Lower lobe of right lung (tissue), 2 donors: ENCODE results near the gene GUK1. TPM values are rescaled to one million over a fixed set of nuclear protein-coding genes. Genes with fewer than 3 reads are reported as not detected.
A peak's percentile ranks its signal among the peaks of the same experiment; 100 is the strongest.

Experiments
- ATAC-seq, 2 donors: fragments of 200-7000 bp; cut with Tn5 transposase; one replicate each; pipeline ENCODE4 v1.9.1; 2020 to 2022; ENCODE audit warnings: mild to moderate bottlenecking in 2 of 2, moderate library complexity in 2 of 2
- DNase-seq: peaks from one replicate; pipeline ENCODE4 v3.0.0-alpha.2; 2020
- H3K27ac ChIP-seq: fragments of 200-600 bp; one replicate; pipeline ENCODE4 v1.8.0; 2022
- H3K27me3 ChIP-seq: fragments of 200-600 bp; one replicate; pipeline ENCODE4 v1.8.0; 2022; ENCODE audit warnings: low read depth
- H3K36me3 ChIP-seq: fragments of 200-600 bp; one replicate; pipeline ENCODE4 v1.8.0; 2022; ENCODE audit warnings: mild to moderate bottlenecking
- H3K4me1 ChIP-seq: fragments of 200-600 bp; one replicate; pipeline ENCODE4 v1.8.0; 2022
- H3K4me3 ChIP-seq: fragments of 200-600 bp; one replicate; pipeline ENCODE4 v1.8.0; 2022; ENCODE audit warnings: mild to moderate bottlenecking
- H3K9me3 ChIP-seq: fragments of 200-600 bp; one replicate; pipeline ENCODE4 v1.8.0; 2022
- CTCF ChIP-seq: fragments of 200-600 bp; IDR thresholded peaks from one replicate; pipeline ENCODE4 v1.8.0; 2022; ENCODE audit warnings: antibody characterized with exemption, mild to moderate bottlenecking
- intact Hi-C: fragments of 100-400 bp; cut with DNase I; formaldehyde crosslinking; loops from one replicate; pipeline ENCODE4 v1.11.0; 2022
- total RNA-seq: library from RNA; stranded (reverse); fragmentation: NEBNext Ultra II Directional; extraction: Animal tissue kit (Norgen Biotek cat#: 25700); gene quantifications from one replicate; pipeline ENCODE4 v1.2.1, GENCODE V29; 2021
- donor health status: DM: no; HTN: yes; CAD: no; lungs with severe emphysema.

GUK1 gene
- total RNA-seq, 1 donor from 2014 or later, result 192 TPM

GRCh38 chr1:228122921-228123441, 17.1 kb upstream of the GUK1 start:
- no peaks in the 10 kb centered on the region for H3K4me1 ChIP-seq
- no peaks in the 10 kb centered on the region for H3K27me3 ChIP-seq
- no peak for DNase-seq
- no peaks in the 10 kb centered on the region for H3K36me3 ChIP-seq
- TF ChIP-seq CTCF, result no peak
- no peaks in the 10 kb centered on the region for H3K9me3 ChIP-seq
- H3K4me3 ChIP-seq, result no peak overlapping the region
- no peak overlapping the region for H3K27ac ChIP-seq
- no peak for ATAC-seq
- intact Hi-C loops, result no loop called here

- no peaks in the 10 kb centered on the region for H3K27me3 ChIP-seq
- no peaks in the 10 kb centered on the region for H3K36me3 ChIP-seq
- no peak for ATAC-seq
- H3K4me3 ChIP-seq, result no peak overlapping the region
- no peak overlapping the region for H3K27ac ChIP-seq
- no peaks in the 10 kb centered on the region for H3K9me3 ChIP-seq
- DNase-seq, result no peak
- no peak for TF ChIP-seq CTCF
- H3K4me1 ChIP-seq, result no peaks in the 10 kb centered on the region
- intact Hi-C loops, result no loop called here
Measured at GRCh38 chr1:228123505-228123904, 16.6 kb upstream of the GUK1 start.

- no peak for ATAC-seq
- no peaks in the 10 kb centered on the region for H3K36me3 ChIP-seq
- no peaks in the 10 kb centered on the region for H3K4me1 ChIP-seq
- H3K9me3 ChIP-seq, result no peaks in the 10 kb centered on the region
- no peak for DNase-seq
- H3K4me3 ChIP-seq, result no peak overlapping the region
- no peaks in the 10 kb centered on the region for H3K27me3 ChIP-seq
- intact Hi-C loops, result no loop called here
- TF ChIP-seq CTCF, result no peak
- no peak overlapping the region for H3K27ac ChIP-seq
Measured at GRCh38 chr1:228125185-228125584, 14.9 kb upstream of the GUK1 start.

GRCh38 chr1:228131766-228132165, 8.3 kb upstream of the GUK1 start:
- no peaks in the 10 kb centered on the region for H3K36me3 ChIP-seq
- H3K27me3 ChIP-seq, result no peaks in the 10 kb centered on the region
- no peaks in the 10 kb centered on the region for H3K4me1 ChIP-seq
- peak overlapping the region; percentile 70 for H3K27ac ChIP-seq
- peak in 1 of 2 donors; percentile 28 for ATAC-seq
- no peaks in the 10 kb centered on the region for H3K9me3 ChIP-seq
- no peak for DNase-seq
- no peak for TF ChIP-seq CTCF
- intact Hi-C loops, result no loop called here
- H3K4me3 ChIP-seq, result no peak overlapping the region

- Histone ChIP-seq H3K4me1 (no peaks in the 10 kb centered on the region), H3K27me3 (no peaks in the 10 kb centered on the region), H3K9me3 (no peaks in the 10 kb centered on the region), H3K36me3 (no peaks in the 10 kb centered on the region), H3K4me3 (no peak overlapping the region), H3K27ac (no peak overlapping the region)
- no peak for TF ChIP-seq CTCF
- no peak for ATAC-seq
- intact Hi-C loops, result no loop called here
- DNase-seq, result no peak
Measured at GRCh38 chr1:228134591-228134990, 5.5 kb upstream of the GUK1 start.

GRCh38 chr1:228136901-228137300, 3.2 kb upstream of the GUK1 start:
- intact Hi-C loops, result no loop called here

More at GRCh38 chr1:228136901-228137300, 3.2 kb upstream of the GUK1 start:
- no peak overlapping the region for H3K4me3 ChIP-seq
- H3K4me1 ChIP-seq, result peaks cover 11% of the 10 kb centered on the region
- no peaks in the 10 kb centered on the region for H3K27me3 ChIP-seq
- DNase-seq (no peak), ATAC-seq (no peak)
- H3K27ac ChIP-seq, result no peak overlapping the region
- H3K9me3 ChIP-seq, result no peaks in the 10 kb centered on the region
- TF ChIP-seq CTCF, result no peak
- peaks cover 7% of the 10 kb centered on the region for H3K36me3 ChIP-seq
